ENCODE measurements around the gene SSUH2.

DNA sequence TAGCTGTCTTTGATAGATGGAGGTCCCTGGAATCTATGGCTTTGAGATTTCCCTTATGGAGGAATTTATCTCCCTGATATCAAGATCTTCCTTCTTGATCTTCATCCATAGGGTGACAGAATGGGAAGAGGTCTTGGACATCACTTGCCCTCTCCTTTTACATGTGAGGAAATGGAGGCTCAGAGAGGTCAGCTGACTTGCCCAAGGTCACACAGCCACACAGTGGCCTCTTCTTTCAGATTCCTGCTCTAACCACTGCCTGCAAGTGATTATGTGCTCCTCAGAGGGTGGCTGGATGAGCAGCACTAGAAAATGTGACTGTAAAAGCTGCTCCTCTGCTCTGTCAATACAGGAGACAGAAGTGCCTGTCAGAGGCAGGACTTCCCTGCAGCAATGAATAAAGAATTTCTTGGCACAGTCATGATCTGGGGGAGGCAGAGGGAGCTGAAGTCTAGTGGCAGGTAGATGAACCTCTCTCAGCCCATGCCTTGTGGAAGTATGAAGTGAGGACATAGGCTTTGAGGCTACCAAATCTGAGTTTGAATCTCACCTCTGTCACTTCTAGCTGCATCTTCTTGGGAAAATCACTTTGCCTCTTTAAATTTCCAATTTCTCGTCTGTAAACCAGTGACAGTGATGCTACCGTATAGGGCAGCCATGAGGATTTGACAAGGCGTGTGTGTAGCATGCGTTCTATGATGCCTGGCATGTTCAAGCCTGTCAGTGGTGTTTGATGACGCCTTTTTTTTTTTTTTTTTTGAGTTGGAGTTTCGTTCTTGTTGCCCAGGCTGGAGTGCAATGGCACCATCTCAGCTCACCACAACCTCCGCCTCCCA, 12.0 kb downstream of the SSUH2 start:
- TF ChIP-seq CTCF (IDR thresholded peaks at IDR 0.05) (no peak), POLR2AphosphoS5 (IDR thresholded peaks at IDR 0.05) (no peak)

All from esophagus muscularis mucosa (tissue), 3 donors.